GM20431 (cell line): ENCODE data around the gene EPHA1.

Source experiments
- in situ Hi-C: fragments of 300-500 bp; cut with MseI, MboI; formaldehyde crosslinking; loops from one replicate; pipeline ENCODE4 v1.15.0; 2020; ENCODE audit warnings: low sequenced_read_pairs; ENCODE audit not compliant: unreplicated experiment

Gene EPHA1

DNA sequence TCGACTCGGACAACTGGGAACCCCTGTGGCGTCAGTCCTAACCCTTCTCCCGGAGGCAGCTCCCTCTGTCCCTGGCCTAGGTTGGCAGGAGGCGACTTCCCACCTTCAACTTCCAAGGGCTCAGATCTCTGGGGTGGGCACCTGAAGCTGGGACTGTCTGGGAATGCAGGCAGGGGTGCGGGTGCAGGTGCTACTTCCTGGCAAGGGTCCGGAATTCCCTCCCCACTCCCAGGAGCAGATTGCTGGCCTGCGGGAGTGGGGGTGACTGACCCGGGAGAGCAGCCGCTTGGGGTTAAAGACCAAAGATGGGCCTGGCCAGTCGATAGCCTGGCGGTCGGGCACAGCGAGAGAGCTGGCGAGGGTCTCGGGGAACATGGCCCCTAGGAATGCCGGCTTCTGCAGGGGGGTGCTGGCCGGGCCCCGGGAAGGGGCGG lies 387 bp downstream of the EPHA1 start:
- in situ Hi-C loops: loop anchor here (25.0 kb wide), 1 partner anchor 171 kb away; no protein-coding TSS in a partner anchor

DNA sequence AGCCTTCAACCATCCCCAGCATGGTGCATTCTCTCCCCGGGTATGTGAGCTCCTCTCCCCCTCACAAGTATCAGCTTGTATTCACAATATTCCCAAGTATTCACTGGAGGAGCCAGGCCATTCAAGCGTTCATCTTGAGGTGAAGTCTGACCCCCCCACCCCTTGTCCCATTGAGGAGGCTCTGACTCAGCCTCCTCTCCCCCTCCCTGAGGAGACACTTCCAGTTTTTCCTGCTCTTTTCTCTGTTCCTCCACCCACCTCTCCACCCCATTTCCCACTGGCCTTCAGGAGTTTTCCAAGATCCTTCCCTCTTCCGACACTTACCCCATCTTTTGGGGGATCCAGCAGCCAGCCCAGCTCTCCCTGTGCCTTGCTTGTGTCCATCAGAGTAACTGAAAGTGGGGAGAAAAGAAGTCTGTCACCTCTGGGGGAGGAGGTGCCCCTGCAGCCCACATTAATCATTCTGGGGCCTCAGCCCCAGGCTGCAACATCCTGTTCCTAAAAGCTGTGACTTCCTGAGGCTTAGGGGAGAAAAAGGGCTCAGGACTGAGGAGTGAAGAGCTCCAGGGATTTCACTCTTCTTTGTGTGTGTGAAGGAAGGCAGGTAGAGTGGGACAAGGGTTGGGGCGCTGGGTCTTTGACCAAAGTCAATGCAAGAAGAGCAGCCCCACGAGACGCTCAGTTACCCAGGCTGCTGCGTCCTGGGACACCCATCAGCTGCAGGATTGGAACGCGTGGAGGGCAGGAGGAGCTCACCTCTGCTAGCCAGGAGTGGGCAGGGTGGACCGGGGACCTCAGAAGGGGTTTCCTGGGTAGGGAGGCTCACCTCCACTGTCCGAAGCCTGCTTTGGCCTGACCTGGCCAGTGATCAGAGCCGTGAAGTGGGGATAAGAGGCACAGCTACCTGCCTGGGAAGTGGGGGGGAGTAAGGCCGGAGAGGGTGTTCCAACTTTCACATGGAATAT lies 1.1 kb downstream of the EPHA1 start:
- in situ Hi-C loops: loop anchor here (25.0 kb wide), 1 partner anchor 170 kb away; no protein-coding TSS in a partner anchor

DNA sequence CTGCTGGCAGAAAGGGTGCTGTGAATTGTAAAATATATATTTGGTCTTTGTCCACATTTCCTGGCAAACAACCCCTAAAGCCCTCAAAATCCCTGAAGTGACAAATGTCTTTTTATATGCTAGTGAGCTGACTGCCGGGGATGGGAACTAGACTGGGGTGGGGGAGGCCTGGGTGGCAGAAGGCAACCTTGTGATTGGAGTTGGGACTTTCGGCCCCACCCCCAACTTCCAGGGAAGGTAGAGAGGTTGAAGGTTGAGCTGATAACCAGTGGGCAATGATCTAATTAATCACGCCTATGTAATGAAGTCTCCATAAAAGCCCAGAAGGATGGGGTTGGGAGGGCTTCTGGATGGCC lies 2.7 kb downstream of the EPHA1 start:
- in situ Hi-C loops: loop anchor here (25.0 kb wide), 1 partner anchor 169 kb away; no protein-coding TSS in a partner anchor

DNA sequence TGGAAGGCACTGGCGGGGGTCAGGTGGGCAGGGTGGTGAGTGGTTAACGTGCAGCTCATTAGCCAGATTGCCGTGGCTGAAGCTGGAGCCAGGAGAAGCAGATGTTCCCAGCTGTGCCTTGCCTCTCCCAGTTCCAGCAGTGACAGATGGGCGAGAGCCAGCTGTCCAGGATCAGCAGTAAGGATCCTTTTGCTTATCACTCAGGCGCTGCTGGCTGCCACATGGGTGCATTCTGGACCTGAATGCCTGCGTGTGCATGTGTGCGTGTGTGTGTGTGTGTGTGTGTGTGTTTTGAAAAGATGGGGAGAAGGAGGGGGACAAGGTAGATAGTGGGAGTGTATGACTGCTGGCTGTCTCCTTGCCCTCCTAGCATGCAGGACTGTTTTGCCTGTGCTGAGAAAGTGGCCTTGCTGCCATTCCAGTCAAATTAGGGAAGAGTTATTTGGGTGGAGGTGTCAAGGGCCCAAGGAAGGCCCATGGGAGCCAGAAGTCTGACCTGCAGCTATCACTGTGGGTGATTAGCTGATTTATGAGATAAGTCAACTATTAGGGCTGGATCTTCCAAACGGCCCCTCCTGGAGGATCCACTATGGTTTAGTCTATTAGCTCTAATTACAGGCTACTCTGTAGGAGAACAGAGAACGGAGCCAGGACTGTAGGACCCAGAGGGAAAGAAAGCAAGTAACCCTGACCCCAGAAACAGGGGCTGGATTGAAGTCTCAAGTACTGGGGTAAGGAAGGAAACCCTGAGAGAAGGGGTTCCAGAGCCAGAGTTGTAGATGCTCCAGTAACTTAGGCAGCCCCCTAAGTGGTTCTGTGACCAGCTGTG lies 3.3 kb downstream of the EPHA1 start:
- in situ Hi-C loops: loop anchor here (25.0 kb wide), 1 partner anchor 168 kb away; no protein-coding TSS in a partner anchor

DNA sequence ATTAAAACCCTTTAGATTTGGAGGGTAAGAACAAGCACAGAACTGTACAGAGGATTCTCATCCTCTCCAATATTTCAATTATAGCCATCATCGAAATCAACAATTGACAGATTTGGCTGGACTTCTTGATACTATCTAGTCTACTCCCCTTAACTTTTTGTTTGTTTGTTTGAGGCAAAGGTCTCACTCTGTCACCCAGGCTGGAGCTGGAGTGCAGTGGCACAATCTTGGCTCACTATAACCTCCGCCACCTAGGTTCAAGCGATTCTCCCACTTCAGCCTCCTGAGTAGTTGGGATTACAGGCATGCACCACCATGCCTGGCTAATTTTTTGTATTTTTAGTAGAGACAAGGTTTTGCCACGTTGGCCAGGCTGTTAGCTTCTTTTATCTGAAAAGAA lies 6.4 kb downstream of the EPHA1 start:
- in situ Hi-C loops: loop anchor here (25.0 kb wide), 1 partner anchor 165 kb away; no protein-coding TSS in a partner anchor

DNA sequence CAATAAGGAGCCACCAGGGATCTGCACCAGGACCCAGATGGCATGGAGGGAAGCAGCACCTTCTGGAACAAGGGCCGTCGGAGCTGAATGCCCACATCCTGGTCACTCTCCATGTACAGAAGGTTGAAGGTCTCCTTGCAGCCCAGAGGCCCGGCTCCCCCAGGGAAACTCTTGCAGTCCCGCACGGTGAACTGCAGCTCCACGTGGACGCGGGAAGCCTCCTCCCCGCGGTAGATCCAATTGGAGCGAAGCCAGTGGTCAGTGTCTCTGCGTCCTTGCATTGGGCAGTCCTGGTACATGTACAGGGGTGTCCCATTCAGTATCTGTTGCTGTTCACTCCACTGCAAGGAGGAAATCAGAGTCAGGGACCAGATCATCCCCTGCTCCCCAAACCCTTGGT lies 7.4 kb downstream of the EPHA1 start:
- in situ Hi-C loops: loop anchor here (25.0 kb wide), 1 partner anchor 164 kb away; no protein-coding TSS in a partner anchor

DNA sequence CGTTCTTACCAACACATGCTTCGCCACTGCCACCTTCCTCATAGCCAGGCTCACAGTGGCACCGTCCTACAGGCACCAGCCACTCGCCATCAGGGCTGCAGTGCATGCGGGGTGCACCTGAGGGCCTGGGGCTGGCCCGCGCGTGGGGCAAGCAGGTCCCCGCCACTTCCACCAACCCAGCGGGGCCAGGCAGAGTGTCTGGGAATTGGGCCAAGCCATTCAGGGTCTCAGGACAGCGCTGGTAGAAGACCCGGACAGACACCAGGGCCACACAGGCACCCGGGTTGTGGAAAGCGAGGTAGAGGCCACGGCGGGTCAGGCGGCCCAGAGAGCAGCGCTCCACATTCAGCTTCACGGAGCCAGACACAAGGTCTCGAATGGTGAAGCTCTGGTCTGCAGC lies 9.0 kb downstream of the EPHA1 start:
- in situ Hi-C loops: loop anchor here (25.0 kb wide), 1 partner anchor 162 kb away; no protein-coding TSS in a partner anchor

DNA sequence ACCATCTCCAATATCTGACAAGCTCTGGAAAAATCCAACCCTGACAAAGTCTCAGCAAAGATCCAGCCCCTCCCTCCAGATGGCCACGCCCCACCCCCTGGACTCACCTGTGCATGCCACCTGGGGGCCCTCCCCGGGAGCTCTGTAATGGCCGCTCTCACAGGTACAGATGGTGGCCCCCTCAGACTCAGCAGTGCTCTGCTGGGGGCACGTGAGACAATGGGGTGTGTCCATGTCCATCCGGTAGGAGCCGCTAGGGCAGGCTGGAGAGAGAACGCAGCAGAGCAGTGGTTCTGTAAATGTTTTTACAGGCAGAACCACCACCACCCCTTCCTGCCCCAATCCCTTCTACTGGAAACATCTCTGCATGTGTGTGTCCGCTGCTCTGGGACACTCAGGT lies 9.5 kb downstream of the EPHA1 start:
- in situ Hi-C loops: no loop called here

DNA sequence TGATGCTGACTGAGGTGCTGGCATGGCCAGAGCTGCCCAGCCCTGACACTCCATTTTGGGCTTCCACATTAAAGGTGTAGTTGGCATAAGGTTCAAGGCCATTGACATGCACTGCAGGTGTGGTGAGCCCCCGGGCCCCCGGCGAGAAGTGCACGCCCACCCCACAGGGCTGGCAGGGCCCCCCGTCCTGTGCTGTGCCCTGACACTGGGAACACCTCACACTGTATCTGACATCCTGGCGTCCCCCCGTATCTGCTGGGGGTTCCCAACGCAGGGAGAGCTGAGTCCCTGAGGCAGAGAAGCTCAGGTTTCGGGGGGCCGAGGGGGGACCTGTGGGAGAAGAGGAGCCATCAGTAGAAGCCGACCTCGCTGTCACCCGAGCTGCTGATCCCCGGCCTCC lies 10.0 kb downstream of the EPHA1 start:
- in situ Hi-C loops: no loop called here

DNA sequence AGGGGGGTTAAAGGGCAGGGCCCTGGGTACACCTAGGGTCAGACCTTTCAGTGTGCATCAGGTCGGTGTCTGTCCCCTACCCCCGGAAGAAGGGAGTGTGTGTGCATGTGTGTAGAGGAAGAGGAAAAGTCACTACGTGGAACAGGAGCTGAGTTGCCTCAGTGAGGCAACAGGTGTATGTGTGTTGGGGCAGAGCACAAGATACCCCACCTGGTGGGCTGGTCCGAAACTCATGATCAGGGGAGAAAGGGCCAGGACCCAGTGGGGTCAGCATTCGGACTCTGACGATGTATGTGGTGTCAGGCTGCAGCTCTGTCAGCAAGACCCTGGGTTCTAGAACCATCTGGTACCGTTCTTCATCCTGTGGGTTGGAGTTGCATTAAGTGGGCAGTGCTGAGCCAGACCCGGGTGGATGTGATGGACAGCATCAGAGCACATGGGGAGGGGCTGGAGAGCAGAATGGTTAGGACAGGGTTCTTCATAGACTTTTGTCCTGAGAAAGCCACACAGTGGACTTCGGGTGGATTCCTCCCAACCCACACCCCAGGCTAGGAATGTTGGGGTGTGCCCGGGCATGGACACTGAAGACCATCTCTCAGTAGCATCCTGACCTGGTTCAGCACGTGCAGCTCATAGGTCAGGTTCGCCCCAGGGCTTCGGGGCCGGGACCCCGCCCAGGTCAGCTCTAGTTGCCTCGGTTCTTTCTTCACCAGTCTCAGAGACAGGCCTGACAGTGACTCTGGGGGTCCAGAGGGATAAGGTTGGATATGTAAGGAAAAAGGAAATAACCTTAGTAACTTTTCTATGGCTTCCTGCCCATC lies 10.7 kb downstream of the EPHA1 start:
- in situ Hi-C loops: no loop called here

DNA sequence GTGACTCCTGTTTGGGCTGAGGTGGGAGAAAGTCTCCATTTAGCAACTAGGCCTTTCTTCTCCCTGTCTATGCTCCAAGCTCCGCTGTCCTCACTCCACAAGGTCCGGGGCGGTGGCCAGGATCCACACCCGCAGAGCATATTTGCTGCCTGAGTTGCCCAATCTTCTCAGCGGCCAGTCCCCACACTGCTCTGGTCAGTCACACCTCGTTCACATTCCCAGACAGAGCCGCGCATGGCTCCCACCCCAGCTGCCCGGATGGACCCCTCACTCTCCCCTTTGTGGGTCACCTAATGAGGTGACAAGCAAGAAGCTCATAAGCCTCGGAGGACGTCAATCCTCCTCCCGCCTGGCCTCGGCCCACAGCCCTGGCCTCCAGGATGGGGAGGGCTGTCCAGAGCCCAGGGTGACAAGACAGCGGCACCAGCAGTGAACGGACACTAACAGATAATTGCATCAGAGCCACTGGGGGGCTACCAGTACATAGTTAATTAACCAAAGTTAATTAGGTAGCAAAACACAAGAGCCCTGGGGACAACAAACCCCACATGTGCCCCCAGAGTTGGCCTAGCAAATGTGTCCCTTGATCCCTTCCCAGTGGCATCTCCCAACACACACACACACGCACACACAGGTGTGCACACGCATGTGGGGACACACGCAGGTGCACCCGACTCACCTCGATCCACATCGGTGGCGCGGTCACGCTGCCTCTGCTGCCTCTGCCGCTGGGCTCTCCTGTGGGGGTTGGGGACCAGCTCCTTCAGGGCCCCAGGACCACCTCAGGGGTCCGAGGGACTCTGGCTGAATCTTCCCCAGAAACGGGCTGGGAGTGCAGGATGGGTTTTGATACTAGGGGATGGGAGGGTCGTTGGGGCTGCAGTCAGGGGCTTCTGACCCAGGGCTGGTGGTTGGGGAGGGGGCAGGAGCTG lies 11.8 kb downstream of the EPHA1 start:
- in situ Hi-C loops: no loop called here

DNA sequence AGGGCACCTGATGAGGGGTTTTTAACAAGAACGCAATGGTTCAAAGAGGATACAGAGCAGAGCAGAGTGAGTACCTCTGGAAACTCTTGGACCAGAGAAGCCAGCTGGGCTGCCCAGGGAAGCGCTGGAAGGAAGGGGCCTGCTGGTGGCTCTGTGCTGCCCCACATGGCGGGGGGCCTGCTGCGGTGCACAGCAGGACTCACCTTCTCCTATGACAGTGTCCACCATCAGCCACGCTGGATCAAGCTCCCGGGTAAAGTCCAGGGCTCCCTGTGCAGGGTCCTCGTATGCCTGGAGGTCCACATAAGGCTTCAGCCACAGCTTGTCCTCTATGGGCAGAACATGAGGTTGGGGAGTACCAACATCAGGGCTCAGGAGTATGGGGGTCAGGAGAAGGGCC lies 12.5 kb downstream of the EPHA1 start:
- in situ Hi-C loops: no loop called here

DNA sequence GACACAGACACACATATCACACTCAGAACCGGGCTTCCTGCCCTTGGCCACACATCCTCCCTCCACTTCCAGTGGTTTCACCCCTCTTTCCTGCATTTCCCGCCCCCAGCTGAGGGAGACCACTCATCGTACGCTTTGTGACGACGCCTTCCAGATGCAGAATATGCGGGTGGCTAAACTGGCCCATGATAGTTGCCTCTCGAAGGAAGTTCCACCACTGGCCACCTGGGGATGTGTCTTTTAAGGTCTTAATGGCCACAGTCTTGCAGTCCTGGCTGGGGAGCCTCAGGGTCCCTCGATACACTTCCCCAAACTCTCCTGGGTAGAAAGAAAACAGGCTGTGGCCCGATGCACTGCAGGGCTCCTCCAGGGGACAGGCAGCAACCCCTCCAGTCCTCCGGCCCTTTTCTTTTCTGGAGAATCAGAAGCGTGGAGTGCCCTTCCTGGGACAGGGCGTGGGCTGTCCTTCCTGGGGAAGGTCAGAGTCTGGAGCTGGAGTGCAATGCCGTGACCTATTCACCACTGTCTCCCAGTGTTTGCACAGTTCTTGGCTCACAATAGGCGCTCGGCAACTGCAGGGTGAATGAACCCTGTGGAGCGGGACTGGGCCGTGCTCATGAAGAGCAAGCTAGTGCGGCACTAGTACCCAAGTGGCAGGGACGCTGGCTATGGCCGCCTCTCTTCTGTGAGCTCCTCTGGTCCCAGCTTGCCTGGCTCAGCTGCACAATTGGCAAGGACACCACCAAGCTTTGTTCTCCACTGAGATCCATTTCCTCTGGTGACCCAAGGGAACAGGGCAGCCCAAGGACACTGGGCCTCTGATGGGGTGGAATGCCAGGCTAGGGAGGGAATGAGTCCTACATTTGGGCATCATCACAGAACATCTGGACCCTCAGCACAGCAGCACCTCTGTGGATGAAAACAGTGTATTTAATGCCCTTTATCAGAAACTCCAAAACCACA lies 13.2 kb downstream of the EPHA1 start:
- in situ Hi-C loops: no loop called here

DNA sequence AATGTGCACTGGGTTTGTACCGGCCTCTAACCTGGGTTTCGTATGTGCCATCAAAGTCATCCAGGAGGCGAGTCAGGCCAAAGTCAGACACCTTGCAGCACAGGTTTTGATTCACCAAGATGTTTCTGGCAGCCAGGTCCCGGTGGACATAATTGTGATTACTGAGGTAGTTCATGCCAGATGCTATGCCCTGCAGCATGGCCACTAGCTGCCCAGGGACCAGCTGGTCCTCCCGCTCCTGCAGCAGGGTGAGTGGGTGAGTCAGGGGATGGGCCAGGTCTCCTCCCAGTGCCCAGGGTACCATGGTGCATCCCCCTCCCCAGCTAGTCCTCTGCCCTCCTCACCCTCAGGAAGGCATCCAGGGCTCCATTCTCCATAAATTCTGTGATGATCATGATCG lies 13.9 kb downstream of the EPHA1 start:
- in situ Hi-C loops: no loop called here

DNA sequence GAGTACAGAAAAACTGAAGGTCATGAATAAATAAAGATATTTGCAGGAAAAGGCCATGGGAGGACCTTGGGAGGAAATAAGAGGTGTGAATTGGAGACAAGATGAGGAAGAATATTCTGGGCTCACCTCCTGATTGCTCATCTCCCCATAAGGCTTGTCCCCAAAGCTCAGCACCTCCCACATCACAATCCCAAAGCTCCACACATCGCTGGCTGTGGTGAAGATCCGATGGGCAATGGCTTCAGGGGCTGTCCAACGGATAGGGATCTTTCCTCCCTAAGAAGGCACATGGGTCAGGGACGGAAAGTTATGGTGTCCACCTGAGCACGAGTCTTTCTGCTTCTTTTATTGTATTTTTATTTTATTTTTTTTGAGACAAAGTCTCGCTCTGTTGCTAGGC lies 14.6 kb downstream of the EPHA1 start:
- in situ Hi-C loops: no loop called here

DNA sequence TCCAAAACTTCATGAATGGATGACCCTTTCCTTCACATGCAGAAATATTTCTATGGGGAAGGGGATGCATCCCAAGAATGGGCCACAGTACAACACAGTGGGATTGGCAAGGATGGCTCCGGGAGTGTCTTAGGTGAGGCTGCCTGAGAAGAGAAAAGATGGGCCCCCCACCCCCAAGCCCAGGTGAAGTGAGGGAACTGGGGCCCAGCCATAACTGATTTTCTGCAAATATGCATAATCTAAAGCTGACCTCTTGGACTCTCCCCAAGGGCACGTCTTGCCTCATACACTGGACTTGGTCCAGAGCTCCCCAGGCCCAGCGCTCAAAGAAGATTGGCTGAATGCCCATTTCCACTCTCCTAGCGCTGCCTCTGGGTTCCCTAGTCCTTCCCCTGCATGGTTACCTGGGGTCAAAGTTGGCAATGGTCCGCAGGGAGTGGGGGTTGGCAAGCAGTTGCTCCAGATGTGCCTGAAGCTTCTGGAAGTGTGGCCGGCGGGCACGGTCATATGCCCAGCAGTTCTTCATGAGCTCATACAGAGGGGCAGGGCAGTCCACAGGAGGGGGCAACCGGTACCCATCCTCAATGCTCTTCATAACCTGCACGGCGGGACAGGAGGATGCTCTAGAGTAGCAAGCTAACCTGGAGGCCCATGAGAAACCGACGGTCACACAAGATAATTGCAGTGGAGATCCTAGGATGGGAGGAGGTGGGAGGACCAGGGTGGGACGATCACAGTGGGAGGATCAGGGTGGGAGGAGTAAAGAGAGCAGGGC lies 15.2 kb downstream of the EPHA1 start:
- in situ Hi-C loops: no loop called here

DNA sequence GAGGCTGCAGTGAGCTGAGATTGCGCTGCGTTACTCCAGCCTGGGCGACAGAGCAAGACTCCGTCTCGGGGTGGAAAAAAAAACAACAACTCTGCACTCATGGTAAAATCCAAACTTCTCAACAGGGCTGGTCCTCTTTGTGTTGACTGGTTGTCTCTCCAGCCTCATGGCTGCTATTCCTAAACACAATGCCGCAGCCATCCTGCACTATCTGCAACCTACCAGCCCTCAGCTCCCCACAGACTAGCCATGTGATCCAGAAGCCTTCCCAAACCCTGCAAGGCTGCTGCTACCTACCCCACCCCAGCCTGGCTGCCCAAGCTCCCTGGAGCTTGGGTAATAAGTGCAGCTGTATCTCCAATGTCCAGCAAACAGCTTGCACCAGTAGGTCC lies 15.8 kb downstream of the EPHA1 start:
- in situ Hi-C loops: no loop called here
